Measurements from ENCODE around the gene RGS5.

DNA sequence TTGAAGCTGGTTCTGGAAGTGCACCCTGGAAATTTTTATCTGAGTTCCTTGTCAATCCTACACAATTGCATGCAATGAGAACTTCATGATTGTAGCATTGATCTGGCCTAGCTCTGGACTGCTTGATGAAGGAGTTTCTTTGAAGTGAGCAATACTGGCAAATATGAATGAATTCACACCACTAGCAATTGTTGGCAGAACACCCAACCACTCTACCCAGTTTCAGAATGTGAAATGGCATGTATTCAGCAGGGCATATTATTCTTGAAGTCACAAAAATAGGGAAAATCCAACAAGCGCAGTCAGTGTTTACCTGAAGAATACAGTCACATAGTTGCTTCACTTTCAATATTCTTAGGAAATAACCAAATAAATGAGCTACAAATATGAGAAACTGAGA is 57.3 kb downstream of the RGS5 start:
- TF ChIP-seq, protein P1, sequence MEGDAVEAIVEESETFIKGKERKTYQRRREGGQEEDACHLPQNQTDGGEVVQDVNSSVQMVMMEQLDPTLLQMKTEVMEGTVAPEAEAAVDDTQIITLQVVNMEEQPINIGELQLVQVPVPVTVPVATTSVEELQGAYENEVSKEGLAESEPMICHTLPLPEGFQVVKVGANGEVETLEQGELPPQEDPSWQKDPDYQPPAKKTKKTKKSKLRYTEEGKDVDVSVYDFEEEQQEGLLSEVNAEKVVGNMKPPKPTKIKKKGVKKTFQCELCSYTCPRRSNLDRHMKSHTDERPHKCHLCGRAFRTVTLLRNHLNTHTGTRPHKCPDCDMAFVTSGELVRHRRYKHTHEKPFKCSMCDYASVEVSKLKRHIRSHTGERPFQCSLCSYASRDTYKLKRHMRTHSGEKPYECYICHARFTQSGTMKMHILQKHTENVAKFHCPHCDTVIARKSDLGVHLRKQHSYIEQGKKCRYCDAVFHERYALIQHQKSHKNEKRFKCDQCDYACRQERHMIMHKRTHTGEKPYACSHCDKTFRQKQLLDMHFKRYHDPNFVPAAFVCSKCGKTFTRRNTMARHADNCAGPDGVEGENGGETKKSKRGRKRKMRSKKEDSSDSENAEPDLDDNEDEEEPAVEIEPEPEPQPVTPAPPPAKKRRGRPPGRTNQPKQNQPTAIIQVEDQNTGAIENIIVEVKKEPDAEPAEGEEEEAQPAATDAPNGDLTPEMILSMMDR (IDR thresholded peaks at IDR 0.05): no peak
- no peak for TF ChIP-seq POLR2A (IDR thresholded peaks at IDR 0.05)

Data from right lobe of liver (tissue), 4 donors.